Left forelimb (tissue), 1 donor: Measurements from ENCODE around the gene DOK5.

ENCODE experiments used
- DNase-seq: peaks from one replicate; pipeline ENCODE4 v3.0.0-alpha.2; 2018; ENCODE audit warnings: low spot score

The DOK5 gene

DNA sequence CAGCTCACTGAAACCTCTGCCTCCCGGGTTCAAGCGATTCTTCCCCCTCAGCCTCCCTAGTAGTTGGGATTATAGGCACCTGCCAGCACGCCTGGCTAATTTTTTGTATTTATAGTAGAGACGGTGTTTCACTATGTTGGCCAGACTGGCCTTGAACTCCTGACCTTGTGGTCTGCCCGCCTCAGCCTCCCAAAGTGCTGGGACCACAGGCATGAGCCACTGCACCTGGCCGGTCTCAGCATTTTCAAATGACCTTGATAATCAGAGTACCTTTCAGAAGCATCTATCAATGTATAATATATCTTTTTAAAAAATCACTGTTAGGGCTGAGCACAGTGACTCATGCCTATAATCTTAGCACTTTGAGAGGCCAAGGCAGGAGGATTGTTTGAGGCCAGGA, 143.0 kb downstream of the DOK5 start:
- no peak for DNase-seq

DNA sequence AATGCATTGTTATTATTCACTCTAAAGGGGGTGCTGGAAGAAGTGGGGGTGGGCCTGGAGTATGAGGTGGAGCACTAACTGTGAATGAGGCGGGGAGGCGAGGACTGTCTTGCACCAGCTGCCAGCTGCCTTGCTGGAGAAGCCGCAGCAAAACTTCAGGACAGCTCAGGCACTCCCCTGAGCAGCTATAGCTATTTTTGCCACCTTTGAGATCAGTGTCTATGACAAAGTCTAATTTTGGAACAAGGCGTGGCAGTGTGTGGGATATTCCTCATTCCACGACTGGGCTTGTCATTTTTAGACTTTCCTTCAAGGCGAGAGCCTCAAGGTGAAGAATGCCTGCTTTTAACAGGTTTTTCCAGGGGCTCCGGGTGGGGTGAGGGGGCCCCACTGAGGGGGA, 143.8 kb downstream of the DOK5 start:
- no peak for DNase-seq

DNA sequence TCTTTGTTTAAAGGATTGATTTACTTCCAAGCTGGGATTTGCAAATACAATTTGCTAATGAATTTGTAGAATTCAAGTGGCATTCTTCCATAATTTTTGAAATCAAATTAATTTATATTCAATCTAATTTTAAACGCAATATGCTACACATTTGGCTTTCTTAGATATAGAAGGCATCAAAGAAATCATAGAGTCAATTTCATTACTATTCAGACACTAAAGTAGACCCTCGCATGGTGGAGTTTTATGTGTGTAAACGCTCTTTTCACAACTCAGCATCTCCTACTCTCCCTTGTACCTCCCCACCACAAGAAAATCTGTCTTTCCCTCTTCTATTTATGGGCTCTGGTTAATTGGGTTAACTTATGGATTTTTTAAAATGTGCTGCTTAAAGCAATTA, 144.3 kb downstream of the DOK5 start:
- no peak for DNase-seq

DNA sequence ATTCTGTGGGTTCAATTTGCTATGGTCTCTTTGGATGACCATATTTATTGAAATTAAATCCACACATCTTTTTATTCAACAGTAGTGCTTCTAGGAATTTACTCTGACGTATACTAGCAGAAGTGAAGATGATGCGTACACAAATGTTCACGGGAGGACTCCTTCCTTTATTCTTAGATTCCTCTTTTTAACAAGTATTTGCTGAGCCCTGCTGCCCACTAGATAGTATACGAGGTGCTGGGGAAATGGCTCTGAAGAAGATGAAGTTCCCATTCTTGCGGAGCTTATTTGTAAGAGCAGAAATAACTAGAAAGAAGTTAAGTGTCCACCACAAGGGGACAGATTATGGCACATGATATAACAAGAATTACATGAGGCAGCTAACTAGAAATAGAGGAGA, 145.2 kb downstream of the DOK5 start:
- no peak for DNase-seq

DNA sequence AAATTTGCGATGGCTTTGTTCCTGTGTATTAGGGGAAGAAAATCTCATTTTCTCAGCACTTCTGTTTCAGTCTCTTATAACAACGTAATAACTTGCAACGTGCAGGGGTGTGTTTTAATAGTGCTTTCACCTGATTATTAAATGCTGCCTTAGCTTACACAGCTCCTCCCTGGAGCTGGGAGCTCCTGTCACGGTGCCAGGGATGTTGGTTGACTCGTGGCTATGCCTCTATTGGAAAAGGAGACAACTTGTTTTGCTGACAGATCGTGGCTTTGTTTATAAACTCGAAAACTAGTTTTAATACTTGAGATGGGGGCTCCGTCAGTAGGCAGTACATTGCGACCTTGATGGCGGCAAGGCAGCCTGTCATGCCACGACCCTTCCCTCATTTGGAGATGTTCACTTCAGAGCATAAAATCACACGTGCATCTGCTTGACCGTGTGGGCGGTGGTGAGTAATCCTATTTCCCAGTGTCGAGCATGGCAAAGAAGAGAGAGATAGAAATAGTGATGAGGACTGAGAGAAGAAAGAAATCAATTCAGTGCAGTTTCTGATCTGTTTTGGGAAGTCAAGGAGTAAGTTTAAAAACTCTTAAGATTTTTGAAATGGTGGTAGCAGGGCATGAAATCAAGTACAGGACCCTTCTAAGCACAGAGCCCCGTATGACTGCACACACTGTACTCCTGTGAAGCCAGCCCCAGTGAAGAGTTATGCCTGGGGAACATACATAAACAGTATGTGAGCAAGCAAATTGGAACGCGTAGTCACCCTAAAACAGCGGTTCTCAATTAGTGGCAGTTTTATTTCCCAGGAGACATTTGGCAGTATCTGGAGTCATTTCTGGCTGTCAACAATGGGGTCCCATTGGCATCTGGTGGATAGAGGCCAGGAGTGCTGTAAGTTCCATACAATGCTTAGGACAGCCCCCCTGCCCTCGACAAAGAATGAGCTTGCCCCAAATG, 147.2 kb downstream of the DOK5 start:
- DNase-seq = no peak

DNA sequence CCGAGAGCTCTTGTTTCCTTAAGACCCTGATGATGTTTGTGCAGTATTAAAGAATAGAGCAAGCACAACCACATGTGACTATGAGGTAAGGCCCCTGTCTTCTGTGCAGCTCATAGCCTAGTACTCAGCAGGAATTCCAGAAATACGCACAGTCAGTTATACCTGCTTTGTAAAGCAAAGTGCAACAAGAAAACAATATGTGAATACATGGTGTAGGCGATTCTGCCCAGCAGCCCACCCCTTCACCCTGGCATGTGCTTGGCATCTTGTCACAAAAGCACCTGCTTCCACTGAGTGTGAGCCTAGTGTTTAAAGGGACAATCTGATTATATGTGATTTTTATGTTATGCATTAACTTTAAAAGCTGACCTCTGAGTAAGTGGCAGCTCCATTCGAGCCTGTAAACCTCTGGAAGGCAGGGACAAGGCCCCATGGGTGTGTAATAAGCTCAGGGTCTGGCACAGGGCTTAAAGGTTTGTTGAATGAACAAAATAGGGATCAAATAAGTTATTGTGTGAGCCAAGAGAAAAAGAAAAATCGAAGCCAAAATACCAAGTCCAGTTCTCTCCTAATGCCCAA, 148.7 kb downstream of the DOK5 start:
- DNase-seq = no peak

DNA sequence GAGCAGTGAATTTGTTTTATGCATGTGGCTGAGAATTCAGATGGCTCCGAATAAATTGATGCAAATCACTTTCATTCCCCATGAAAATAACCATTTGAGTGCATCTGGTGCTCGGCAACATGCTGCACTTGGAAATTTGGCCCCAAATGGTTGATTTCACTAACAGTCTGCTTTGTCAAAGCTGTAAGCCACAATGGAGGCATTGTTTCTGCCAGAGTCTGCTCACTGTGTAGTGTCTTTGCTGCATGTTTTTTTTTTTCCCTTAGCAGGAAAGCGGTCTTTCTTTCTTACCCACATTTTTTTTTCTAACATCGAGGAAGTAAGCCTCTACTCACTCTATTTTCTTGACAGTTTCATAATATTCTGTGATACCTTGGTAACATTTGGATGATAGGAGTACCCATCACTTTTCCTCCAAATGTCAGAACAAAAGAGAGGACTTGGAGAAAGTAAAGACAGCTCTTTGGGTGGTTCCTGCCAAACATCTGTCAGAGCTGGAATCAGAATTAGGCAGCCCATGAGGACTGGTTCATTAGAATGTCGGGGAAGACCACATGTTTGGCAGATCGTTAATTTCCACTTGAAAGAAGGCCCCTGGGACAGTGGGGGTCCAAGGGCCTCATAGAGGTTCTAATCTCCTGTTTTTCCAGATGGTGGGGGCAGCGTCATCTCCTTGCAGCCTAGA, 149.5 kb downstream of the DOK5 start:
- peak; percentile 79 for DNase-seq

DNA sequence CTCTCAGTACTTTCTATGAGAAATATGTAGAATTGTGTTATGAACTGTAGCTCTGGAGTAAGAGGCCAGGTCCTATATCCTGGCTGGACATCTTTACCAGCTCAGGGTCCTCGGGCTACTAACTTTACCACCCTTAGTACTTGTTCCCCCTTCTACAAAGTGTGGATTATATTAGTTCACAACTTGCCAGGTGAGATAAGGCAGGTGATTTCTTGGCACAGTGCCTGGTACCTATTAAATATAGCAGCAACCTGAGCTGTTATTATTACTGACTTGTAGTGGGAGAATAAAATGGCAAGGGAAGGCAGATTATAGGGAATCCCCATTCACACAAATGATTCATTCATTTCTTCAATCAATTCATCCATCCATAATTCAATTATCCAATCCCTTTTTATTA, 150.1 kb downstream of the DOK5 start:
- no peak for DNase-seq

DNA sequence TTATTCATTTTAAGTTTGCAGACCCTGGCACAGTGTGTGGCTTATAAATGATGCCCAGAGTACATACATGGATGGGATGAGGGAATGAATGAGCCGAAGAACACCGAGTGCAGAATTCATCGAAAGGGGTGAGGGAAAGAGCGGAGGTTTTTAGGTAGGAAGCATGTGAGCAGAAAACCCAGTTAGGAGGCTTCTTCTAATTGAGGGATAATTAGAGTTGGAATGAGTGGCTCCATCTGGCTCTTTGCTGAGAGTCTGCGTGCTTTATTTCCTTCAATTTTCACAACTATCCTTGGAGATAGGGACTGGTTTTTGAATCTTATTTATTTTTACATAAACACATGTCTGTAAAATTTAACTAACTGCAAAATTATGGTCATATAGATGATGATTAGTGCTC, 150.7 kb downstream of the DOK5 start:
- no peak for DNase-seq

DNA sequence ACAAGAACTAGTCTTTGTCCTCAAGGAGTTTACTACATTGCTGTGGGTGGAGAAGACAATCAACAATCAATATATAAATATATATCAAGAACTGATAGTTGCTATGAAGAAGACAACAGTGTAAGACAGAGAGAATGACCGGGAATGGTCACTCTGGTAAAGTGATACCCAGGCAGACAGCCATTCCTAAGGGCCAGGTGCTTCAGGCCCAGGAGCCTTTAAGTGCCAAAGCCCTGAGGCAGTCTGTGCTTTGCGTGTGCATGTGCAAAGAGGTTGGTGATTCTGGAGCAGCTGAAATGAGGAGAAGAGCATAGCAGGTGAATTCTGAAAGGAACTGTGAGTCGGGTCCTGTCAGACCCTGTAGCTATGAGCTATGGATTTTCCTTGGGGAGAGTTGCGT, 154.2 kb downstream of the DOK5 start:
- no peak for DNase-seq

DNA sequence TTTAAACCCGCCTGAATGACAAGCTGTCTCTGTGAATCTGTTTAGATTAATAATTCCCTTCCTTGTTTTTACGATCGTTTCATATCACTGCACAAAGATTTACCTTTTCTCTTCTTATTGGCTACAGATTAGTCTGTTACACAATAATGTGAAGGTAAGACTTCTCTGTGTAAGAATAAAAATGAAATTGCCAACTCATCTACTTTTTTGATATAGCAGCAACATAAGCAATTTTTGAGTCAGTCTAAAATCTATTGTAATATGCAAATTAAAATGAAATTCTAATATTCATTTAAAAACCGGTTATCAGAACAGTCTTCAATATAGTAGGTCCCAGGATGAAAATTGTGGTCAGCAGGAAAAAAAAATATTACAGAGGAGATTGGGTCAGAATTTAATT, 155.2 kb downstream of the DOK5 start:
- DNase-seq = no peak

DNA sequence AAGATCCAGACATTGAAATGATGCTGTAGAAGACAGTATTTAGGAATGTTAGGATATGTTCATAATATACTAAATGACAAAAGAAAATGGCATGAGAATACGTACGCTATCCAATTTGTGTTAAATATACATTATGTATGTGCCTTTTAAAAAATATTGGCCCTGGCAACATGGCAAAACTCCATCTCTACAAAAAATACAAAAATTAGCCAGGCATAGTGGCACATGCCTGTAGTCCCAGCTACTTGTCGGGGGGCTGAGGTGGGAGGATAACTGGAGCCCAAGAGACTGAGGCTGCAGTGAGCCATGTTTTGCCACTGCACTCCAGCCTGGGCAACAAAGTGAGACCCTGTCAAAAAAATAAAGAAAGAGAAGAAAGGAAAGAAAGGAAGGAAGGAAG, 155.7 kb downstream of the DOK5 start:
- DNase-seq = no peak

DNA sequence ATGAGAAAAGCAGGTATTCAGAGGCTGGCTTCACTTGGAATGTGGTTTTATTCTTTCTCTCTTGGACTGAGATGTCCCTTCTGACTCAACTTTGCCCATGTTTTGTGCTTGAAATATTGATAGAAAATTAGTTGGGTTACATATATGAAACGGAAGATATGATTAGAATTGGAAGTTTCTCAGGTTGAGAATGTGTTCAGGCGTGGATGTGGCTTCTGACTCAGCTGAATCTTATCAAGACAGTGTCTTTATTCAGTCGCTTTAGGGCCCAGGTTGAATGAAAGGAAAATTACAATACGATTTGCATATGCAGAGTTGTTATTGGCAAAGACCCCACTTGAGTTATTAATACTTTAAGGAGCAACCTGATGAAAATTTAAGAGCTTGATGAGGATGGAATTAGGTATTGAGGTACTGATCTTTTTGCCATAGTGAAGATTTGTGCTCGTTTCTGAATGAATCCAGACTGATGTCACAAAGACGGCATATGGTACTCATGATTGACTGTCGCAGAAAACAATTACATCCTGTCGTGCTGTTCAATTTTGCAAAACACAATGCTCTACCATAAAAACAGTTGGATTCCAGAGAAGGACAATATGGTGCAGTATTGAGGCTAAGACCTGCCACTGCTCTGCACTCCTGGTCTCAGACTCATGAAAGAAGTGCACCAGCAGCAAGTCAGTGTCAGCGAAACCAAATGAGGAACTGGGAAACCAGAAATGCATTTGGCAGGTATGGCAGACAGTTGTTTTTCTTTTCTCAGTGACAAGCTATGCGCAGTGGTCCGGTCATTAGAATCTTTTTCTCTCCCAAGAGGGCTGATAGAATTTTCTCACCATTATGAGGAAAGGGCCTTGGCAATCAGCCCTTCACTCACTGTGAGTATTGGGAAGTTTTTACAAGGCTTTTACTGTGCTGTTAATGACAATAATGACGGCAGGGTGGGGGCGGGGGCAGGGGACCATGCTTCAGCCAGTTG, 158.3 kb downstream of the DOK5 start:
- no peak for DNase-seq

DNA sequence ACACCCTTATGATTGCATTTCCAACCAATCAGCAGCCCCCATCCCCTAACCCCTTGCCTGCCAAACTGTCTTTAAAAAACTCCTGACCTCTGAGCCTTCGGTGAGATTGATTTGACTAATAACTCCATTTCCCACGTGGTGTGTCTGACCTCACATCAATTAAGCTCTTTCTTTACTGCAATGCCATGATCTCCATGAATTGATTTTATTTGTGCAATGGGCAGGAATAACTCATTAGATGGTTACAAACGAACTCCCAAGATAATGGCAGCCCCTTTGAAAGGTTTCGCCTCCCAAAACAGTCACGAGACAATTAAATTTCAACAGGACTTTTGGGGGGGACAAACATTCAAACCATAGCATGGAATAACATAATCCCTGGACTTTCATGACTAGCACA, 161.2 kb downstream of the DOK5 start:
- DNase-seq = no peak

DNA sequence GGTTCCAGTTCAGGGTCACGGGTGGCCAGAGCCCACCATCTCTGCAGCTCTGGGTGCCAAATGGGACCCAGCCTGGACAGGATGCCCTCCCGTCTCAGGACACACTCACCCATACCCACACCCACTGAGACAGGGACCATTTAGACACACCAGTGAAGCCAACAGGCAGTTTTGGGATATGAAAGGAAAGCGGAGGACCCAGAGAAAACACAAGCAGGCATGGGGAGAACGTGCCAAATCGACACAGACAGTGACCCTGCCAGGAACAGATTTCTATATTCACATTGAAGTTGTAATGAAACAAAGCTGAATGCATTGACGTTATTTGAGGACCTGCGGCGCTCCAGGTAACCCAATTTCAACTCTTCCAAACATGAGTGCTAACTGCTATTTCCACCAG, 164.5 kb downstream of the DOK5 start:
- no peak for DNase-seq

DNA sequence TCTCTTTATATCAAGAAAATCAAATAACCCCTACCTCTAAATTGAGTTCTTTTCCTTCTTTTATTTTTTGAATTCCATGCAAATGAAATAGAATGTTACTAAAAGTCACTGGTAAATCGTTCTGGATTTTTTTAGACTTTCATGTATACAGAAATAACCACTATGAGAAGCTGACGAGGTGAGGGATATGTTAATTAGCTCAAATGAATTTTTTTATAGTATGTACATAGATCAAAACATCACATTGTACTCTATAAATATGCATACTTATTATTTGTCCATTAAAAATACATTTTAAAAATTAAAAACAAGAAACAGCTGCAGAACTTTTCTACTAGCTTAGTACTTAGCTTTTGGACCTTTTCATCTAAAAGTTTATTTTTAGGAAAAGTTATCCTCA, 165.4 kb downstream of the DOK5 start:
- no peak for DNase-seq

DNA sequence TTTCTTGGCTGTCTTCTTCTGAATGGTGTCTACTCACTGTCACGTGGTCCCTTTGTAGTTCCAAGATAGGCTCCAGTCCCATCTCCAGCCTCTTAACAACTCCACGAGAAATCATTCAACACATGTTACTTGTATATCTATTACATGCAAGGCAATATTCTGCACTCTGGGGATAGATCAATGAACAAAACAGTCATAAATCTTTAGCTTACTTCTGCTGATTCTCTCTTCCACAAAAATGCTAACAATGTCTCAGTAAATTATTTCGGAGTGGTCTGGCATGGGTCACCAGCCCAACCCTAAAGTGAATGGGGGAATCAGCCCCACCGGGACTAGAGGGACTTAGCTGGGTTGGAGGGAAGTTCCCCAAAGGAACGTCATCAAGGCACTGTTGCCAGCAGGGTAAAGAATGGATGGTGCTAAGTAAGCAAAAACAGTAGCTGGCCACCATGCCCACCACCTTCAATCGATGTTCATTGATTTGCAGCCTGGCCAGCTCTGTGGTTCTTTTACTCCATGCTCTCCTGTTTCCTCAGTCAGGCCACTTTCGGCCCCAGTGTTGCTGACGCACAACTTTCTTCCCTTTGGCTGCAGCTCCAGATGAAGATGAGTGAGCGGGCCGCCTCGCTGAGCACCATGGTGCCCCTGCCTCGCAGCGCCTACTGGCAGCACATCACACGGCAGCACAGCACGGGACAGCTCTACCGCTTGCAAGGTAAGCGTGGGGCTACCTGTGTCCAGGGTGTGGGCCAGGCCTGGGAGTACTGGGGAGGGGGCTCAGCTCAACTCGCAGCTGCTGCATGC, 167.7 kb downstream of the DOK5 start:
- DNase-seq = no peak

DNA sequence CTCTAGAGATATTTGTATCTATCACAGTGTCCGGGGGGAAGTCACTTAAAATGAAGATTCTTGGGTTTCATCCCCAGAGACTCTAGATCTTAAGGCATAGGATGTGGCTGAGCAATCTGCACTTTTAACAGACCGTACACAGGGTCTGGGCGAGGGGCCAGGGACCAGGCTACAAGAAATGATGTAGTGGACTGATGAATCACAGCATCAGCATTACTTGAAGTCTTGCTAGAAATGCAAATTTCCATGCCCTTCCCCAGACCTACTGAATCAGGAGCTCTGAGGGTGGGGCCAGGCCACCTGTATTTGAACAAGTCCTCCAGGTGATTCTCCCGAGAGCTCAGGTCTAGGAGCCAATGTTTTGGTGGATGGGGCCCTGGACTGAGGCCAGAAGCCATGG, 168.4 kb downstream of the DOK5 start:
- no peak for DNase-seq

DNA sequence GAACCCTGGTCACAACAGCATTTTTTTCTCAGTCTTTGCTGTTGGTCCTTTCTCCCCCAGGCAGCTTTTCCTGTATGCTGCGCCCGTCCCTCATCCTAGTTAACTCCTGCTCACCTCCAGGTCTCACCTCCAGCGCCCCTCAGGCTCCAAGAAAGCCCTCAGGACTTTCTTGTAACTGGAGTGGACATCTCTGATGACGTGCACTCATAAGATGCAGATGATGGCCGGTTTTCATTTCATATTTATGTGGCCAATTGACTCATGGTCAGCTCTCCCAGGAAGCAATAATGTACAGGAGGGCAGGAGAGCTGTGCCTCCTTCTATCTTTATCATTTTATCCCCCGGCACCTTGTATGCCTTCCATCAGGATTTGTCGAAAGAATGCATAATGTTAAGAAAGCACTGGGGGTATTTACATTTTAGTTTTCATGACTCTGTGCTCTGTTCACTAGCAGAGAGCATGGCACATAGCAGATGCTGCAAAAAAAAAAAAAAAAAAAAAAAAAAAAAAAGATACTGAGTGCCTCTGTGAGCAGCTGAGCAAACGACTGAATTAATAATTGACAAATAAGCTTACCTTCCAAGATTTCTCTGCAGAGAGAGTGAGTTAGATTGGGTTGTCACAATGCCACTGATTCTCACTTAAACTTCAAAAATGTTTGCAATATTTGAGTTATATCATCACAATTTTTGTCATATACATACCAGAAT, 170.2 kb downstream of the DOK5 start:
- DNase-seq = no peak

DNA sequence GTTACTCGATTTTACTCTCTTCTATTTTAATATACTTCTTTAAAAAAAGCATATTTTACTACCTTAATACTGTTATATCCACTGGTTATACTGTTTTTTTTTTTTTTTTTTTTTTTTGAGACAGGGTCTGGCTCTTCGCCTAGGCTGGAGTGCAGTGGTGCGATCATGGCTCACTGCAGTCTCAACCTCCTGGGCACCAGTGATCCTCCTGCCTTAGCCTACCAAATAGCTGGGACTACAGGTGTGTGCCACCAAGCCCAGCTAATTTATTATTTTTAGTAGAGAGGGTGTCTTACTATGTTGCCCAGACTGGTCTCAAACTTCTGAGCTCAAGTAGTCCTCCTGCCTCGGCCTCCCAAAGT, 170.7 kb downstream of the DOK5 start:
- no peak for DNase-seq
